ENCODE data around the gene LDLRAD3.

LDLRAD3 gene

DNA sequence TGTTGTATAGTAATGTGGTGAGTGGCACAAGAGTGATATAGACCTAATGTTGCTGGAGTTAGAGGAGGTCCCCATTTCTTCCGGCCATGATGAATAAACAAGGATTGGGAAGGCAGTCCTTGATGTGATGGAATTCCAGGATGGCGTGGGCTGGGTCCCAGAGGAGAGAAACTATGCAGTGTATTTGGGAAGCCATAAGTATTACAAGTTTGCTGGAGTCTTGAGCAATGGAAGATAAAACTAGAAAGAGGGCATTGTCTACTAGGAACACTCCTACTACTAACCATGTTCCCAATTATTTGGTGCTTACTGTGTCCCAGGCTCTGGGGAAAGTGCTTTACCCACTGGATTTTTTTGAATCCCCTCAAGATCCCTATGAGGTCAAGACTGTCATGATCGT is 20.0 kb downstream of the LDLRAD3 start:
- DNase-seq, result no peak

DNA sequence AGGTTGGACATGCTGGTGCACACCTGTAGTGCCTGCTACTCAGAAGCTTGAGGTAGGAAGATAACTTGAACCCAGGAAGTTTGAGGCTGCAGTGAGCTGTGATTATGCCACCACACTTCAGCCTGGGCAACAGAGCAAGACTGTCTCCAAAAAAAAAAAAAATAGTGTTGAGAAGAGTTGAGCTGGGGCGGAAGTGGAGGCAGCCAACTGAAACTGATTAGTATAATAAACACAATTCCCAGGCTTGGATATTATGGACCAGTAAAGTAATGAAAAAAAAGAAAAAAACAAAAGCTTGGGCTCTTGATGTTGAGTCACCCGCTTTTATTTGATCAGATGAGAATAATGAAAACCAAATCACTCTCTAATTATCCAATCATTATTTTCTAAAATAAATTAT is 21.0 kb downstream of the LDLRAD3 start:
- DNase-seq, result no peak

DNA sequence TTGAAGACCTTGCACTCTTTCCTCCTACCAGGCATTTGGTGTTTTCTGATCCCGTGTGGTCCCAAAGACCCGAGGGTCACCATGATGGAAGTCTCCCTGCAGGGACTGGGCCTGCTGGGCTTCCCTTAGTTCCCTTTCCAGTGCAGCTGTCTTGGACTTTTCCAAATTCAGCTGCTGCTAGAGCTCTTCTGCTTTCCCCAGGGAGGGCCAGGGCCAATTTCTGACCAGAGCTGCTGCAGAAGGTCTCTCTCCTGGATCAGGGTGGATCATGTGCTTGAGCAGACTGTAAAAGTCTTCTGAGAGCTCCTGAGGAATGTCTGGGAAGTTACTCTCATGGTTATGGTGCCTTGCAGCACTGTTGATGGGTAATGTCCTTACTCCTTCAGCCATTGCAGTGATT is 23.2 kb downstream of the LDLRAD3 start:
- DNase-seq, result no peak

DNA sequence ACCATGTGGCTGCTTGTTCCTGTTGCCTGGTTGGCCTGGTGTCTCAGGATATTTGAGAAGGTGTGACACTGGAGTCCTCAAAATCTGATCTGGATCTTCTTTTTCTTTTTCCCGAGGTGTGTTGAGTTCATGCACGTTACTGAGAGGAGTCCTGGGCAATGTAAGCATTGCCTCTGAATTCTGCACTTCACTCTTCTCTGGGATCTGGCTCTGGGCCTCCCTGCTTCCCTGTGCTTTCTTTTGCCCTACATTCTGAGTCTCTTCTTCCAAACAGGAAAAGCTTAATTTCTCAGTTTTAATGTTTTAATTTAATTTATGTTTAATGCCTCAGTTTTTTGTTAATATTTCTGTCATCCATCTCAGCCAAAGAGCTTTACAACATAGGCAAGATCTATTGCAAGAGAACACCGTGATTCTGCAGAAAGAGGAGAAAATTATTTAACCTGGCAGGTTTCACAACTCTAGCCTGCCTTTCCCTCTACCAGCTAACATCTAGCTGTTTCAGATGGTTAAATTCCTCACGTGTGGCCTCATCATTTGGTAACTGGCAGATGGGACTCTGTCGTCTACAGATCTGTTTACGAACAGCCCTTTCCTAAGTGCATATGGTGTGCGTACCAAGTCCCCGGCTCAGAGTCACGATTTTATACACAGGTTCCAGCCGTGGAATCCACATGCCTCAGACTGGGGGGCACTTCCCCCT is 24.7 kb downstream of the LDLRAD3 start:
- DNase-seq, result no peak

DNA sequence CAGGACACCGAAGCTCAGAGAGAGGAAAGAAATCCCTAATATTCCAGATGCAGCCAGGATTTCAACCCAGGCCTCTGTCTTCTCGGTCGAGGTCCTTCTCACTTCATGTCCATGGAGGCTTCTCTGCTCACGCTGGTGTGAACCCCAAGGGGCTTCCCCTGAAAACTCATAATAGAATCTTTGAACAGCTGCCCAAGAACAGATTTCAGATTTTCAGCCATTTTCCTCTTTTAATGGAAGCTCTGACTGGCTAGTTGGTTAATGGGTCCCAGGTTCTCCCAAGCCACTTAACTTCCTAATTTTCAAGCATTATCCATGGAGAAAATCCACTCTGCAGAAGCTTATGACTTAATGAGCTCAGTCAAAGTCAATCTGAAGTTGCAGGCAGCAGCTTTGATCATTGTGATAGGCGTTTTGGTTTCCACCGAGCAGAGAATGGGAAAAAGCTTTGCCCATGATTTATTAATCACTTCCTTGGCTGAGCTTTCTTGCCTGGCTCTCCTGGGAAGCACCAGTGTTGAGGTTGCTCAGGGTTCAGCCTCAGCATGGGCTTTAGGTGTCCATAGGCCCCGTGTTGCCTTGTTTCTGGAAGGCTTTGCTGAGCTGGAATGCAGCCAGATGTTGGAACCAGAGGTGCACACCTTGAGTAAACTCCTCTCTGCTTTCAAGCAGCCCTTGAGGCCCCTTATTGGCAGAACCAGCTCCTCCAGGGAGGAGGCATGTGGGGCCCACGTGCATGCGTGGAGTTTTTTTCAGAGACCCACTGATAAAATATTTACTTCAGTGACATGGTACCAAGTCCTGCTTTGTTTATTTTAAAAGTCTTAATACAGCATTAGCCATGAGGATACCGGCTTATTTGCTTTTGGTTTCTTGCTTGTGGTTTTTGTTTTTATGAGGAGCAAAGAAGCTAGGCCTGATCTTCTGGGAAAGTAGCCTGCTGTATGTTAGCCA is 25.5 kb downstream of the LDLRAD3 start:
- no peak for DNase-seq

DNA sequence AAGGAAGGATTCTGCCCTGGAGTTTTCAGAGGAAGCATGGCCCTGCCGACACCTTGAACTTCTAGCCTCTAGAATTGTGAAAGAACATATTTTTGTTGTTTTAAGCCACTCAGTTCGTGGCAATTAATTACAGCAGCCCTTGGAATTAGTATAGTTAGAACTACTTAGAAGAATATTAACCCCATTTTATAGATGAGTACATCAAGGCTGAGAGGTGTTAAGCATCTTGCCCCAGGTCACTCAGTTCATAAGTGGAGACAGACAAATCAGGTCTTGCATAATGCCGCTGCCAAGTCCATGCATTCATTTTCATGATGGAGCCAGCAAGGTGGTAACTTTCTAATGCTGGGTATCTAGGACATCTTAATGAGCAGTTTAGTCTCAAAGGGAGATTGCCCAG is 26.6 kb downstream of the LDLRAD3 start:
- no peak for DNase-seq

DNA sequence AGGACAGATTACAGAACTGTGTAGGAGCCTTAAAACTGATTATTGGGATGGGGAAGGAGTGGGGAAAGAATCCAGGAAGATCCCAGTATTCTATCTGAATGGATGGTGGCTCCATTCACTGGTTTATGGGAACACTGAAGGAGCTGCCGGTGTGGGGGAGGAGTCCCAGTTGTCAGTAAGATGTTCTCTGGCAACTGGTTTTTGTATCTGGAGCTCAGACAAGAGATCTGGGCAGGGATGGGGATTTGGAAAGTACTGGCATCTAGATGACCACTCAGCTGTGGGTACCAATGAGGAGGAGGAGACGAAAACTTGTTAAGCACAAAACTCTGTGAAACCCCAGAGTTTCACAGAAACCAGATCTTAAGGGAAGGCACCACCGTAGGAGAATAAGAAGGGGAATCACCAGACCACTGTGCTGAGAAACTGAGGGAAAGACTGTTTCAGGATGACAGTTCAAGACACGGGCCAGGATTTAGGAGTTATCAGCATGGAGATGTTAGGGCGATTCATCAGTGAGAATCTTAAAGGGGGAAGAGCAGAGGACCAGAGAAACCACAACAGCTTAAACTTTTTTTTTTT is 28.1 kb downstream of the LDLRAD3 start:
- DNase-seq, result no peak

DNA sequence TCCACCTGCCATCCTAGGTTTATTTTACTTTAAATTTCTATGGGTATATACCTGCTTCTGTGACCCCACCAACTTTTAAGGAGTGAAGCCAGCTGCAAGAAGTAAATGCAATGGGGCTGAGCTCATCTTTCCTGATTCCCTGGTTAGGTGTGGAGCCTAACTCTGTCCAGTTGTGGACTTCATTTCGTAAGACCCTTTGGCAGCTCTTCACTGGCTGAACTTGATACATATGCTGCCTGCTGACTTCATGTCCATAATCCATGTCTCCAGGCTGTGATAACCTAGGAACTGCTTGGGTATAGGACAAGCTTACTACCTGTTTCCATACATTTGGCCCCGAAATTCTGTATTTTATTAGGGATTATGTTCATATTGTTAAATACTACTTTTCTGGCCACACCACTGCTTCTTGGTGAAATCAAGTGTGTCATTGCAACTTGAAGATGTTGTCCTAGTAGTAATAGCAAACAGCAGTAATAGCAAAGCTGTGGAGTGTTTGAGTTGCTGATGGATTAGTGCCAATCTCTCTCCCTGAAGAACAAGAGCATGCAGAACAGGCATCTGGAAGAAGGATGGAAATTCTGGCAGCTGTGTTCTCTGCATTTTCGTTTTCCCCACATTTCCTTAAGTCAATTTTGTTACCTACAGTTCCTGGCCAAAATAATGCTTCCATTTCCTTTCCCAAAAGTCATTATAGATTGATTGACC is 31.2 kb downstream of the LDLRAD3 start:
- no peak for DNase-seq

DNA sequence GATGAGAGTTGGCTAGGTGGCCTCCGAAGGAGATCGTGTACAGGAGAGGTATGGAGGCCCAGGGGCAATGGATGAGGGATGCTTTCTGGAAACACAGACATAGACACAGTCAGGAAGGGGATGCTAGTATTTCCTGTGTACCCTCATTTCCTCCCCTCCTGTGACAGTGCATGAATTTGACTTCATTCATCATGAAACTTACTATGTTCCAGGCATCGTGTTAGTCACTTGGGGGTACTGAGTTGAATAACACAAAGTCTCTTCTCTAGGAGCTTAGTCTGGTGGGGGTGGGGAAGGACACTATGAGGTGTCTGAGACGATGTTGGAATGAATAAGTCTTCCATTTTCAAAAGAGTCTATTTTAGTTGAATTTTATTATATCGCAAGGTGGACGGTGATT is 32.6 kb downstream of the LDLRAD3 start:
- no peak for DNase-seq

DNA sequence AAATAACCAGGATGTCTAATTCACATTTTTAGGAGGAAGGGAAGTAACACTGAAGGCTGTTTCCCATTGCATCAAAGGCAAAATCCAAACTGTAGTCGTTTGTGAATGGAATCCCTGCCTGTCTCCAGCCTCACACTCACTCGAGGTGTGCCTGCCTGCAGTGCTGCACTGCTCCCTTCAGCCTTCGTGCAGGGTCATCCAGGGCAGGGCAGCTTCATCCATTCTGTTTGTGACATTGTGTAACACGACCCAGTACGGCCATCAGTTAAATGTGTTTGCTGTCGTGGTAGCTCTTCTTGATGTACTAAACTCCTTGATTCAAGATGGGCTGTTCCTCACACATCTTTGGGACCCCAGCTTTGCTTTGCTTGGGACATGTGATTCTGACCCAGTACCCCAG is 34.3 kb downstream of the LDLRAD3 start:
- no peak for DNase-seq

DNA sequence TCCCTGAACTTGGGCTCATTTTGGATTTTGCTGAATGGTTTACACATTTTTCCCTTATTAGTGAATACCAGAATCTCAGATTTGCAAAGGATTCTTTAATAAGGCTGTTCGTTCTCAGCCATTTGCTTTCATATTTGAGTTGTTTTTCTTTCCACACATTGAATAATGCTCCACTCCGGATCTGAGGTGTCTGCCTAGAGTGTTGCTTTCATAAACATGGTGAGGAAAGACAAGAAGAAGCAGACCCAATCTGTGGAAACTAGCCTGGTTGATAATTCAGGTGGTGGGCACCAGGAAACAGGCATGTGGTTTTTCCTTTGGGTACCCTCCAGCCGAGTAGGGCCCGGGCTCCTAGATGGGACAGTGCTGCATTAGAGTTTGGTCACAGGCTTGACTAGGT is 35.0 kb downstream of the LDLRAD3 start:
- DNase-seq, result no peak

DNA sequence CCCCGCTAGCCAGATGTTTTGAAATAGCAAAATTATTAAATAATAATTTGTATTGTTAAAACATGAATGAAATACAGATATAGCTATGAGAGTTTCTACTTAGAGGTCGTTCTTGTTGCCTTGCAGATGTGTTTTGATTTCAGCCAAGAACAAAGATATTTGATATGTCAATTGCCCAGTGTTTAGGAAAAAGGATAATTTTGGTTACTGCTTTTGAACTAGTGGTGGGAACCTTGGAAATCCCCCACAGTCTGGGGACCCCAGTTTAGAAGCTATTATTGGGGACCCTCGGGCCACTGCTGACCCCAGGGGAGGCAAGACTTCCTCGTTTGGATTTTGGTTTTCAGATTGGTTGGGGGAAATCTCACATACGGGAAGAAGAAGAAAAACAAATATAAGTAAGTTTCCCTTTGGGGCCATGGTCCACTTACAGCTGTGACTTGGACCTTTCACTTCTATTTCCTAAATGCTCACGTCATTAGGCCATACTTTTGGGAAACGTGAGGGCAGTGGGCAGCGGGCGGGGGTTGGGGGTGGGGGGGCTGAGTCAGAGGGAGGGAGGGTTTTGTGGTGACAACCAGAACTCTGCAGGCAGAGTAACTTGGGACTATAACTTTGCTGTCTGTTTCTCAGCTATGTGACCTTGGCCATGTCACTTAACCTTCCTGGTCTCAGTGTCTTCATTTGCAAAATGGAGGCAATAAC is 37.0 kb downstream of the LDLRAD3 start:
- no peak for DNase-seq

DNA sequence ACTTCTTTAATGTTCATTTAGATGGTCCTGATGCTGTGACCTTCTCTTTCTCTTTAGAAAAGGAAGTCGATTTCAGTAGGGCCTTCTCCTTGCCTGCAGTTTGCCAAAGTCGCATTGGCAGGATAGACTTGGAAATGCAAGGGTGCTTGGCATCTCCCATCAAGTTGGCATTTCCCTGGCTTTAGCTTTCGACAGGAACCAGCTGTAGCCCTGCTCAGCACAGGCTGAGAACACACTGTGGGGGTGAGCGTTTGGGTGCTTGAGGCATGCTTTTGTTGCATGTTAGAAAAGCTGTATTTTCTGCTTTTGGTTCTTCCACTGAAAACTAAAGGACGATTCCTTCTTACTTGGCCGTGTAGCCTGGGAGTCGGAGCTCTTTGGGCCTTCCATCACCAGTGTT is 37.7 kb downstream of the LDLRAD3 start:
- no peak for DNase-seq

DNA sequence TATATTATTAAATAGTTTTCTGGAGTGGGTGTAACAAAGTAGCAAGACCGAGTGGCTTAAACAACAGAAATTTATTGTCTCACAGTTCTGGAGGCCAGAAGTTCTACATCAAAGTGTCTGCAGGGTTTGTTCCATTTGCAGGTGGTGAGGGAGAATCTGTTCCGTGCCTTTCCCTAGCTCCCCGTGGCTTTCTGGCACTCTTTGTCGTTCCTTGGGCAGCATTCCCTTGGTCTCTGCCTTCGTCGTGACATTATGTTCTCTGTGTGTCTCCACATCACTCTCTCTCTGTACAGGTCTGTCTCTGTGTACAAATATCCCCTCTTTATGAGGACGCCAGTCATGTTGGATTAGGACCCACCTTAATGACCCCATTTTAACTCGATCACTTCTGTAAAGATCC is 38.2 kb downstream of the LDLRAD3 start:
- DNase-seq, result no peak

DNA sequence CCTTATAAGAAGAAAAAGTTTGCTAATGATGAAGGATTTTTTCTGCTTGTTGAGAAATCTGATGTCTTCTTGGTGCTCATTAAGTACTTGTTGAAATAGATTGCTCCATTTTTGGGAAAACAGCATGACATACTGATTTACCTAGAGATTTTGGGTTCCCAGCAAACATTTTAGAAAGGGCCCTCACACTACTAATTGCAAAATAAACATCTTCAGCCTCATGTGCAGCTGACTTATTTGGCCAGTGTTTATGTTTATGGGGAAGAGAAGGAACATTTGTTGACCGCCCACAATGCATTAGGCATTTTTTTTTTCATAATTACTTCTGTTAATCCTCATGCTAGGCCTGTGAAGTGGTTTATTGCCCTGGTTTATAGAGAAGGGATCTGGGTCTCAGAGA is 40.1 kb downstream of the LDLRAD3 start:
- DNase-seq, result no peak

DNA sequence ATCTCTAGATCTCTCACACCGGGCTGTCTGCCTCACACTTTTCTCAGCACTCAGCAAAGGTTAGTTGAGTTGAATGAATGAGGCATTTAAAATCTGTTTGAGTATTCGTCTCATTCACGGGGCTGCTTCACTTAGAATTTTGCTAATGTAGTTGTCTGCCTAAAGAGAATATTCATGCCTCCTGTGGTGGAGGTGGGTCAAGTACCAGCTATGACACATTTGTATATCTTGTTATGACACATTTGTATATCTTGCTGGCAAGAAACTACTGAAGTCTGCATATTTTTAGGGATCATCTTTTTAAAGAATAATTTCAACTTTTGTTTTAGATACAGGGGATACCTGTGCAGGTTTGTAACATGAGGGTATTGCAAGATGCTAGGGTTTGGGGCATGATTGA is 43.1 kb downstream of the LDLRAD3 start:
- DNase-seq, result no peak

DNA sequence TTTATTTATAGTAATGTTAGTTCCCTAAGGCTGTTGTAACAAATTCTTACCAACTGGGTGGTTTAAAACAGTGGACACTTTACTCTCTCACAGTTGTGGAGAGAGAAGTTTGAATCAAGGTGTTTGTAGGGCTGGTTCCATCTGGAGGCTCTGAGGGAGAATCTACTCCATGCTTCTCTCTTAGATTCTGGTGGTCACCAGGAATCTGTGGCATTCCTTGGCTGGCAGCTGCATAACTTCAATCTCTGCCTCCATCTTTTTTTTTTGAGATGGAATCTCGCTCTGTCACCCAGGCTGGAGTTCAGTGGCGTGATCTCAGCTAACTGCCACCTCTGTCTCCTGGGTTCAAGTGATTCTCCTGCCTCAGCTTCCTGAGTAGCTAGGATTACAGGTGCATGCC is 46.3 kb downstream of the LDLRAD3 start:
- no peak for DNase-seq

DNA sequence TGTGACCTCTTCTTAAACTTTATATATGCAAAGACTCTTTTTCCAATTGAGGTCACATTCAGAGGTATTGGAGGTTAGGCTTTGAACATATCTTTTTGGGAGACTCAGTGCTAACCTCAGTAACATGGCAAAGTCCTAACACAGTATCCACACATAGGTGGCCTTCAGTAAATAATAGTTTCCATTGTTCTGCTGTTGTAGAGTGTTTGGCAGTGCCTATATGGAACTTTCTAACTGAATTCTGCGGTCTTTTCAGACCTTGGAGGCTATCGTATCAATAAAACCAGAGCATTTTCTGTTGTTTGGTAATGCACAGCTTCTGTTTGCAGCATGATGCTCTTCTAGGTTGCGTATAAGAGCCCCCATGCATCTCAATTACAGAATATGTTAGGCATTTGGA is 47.0 kb downstream of the LDLRAD3 start:
- no peak for DNase-seq

DNA sequence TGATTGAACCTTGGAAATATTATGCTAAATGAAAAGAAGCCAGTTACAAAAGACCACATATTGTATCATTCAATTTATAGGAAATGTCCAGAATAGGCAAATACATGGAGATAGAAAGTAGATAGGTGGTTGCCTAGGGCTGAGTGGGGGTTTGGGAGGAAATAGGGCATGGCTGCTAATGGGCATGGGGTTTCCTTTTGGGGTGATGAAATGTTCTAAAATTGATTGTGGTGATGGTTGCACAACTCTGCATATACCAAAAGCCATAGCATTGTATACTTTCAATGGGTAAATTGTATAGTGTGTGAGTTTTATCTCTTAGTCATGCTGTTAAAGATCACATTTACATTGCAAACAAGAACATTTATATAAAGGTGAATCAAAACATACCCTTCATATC is 48.7 kb downstream of the LDLRAD3 start:
- no peak for DNase-seq

DNA sequence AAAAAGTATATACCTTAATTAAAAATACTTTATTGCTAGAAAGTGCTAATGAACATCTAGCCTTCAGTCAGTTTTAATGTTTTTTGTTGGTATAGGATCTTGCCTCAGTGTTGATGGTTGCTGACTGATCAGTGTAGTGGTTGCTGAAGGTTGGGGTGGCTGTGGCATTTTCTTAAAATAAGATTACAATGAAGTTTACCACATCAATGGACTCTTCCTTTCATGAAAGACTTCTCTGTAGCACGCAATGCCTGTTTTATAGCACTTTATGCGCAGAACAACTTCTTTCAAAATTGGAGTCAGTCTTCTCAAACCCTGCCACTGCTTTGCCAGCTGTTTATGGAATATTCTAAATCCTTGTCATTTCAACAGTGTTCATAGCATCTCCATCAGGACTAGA is 50.6 kb downstream of the LDLRAD3 start:
- no peak for DNase-seq

DNA sequence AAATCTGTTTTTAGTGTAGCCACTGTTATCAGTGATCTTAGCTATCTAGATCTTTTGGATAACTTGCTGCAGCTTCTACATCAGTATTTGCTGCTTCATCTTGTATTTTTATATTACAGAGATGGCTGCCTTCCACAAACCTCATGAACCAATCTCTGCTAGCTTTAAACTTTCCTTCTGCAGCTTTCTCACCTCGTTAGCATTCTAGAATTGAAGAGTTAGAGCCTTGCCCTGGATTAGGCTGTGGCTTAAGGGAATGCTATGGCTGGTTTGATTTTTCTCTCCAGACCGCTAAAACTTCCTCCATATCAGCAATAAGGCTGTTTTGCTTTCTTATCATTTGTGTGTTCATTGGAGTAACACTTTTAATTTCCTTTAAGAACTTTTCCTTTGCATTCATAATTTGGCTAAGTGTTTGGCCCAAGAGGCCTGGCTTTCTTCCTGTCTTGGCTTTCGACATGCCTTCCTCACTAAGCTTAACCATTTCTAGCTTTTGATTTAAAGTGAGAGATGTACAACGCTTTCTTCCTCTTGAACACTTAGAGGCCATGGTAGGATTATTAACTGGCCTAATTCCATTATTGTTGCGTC is 51.9 kb downstream of the LDLRAD3 start:
- DNase-seq, result no peak

DNA sequence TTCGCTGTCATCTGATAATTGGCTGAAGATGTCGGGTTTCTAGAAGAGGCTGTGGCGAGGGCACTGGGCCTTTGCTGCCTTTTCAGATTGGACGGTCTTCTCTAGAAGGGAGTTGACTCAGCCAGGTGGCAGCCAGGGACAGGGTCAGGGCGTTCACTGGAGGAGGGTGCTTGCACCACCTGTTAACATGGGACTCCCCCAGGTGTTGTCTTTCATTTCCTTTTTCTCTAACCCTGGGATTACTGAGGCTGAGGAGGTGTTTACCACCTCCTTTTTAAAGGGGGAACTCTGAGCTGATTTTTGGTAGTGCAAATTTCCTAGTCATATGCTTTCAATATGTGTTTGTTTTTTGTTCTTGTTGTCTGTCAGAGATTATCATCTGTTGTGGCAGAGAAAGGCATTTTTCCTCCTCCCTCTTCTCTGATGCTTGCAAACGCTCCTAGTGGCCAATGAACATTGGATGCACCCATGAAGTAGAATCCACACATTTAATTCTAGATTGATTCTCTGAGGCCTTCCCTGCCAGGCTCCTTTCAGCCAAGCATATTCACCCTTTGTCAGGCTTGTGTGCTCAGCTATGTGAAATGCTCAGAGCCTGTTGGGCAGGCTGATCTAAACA is 54.1 kb downstream of the LDLRAD3 start:
- DNase-seq, result no peak

All from stimulated activated naive CD4-positive, alpha-beta T cell treated with Interleukin-2 at 50 U/mL for 16 hours (primary cell).